Anterior cingulate cortex (tissue), 58 donors: ENCODE measurements around the gene ARHGAP21.
"Not testable (repeated sequence)": the region's sequence is repeated elsewhere in the genome, so short reads cannot be mapped to it uniquely, and the experiment has no call there.

Experiments
- DNase-seq, 58 donors: peaks; one replicate each; lab custom pipeline; 2025; lab: John Stamatoyannopoulos, UW

Gene ARHGAP21

GRCh38 chr10:24723788-24724380, at the start of gene ARHGAP21:
Gene ARHGAP21, minus strand, starts transcription at chr10:24723887. Its CDS starts 1,988 bp downstream, at chr10:24721899.
- peak in 52 of 58 donors; percentile 34 to 91 (median 74) for DNase-seq

DNA sequence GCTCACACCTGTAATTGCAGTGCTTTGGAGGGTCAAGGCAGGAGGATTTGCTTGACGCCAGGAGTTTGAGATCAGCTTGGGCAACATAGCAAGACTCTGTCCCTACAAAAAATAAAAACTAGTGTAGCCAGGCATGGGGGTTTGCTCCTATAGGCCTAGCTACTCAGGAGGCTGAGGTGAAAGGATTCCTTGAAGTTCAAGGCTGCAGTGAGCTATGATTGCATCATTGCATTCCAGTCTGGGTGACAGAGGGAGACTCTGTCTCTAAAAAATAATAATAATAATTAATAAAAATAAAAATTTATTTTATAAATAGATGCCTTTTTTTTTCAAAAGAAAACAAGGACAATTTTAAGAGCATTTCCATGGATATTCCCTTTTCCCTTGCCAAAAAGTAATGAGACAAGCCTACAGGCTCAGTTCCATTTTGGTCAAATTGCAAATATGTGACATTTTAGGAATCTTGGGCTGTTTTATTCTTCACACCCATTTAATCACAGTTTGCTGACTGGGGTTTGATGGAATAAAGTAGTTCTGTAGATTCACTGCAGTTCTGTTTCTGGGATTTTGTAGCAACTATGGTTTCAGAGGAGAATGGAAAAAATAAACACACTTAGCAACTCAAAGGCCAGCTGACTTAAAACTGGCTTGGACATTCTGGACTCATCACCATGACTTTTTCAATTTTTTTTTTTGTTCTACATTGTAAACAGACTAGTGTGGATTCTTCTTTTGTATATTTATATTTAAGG, 48.4 kb upstream of the ARHGAP21 start:
- DNase-seq = no peak

- DNase-seq = not testable (repeated sequence)
Observed at GRCh38 chr10:24764991-24765390, 41.3 kb upstream of the ARHGAP21 start.

GRCh38 chr10:24762966-24763623, 39.4 kb upstream of the ARHGAP21 start:
- no peak for DNase-seq

DNA sequence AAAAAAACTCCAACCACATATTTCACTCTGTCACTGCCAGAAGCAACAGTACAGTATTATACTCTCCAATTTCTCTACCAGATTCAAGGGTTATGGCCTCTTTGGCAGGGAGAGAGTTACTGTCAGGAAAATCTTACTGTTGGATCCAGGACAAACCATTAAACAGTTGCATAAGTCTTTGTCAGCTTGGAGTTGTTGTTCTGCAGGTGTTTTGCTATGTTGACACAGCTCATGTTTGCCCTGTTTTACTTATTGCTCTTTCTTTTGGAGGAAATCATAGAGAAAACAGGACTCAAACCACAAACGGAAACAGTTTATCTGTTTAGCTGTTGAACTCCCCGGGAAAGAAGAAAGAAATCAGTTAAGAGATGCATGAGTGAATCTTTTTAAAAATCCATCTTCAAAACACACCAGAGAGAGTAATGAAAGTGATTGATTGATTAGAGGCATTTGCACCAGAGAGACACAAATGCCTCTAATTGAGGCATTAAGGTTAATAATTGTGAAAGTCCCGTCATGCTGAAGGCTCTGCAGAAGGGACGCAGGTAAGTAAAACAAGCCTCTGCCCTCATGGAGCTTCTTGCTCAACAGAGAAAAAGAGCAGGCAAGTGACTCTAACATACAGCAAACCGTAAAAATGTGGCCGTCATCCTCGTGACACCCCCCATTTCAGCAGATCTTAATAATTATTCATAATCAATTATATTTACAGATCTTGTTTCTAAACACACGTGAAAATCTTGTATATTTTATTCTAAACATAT, 38.7 kb upstream of the ARHGAP21 start:
- DNase-seq = no peak

GRCh38 chr10:24759672-24760071, 36.0 kb upstream of the ARHGAP21 start:
- no peak for DNase-seq

GRCh38 chr10:24758254-24758653, 34.6 kb upstream of the ARHGAP21 start:
- DNase-seq = not testable (repeated sequence)

DNA sequence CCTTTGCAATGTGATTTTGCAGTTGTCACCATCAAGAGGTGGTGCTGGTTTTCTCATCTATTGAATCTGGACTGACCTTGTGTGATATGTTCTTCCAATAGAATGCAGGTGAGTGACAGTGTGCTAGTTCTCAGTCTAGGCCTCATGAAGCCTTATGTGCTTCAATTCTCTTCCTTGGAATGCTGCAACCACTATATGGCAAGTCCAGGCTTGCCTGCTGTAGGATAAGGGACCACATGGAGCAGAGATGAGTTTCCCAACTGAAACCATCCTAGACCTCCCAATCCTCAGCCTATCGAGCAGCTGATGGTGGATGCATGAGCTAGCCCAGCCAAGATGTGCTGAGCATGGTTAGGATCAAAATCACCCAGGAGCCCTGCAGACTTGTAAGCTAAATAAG, 32.6 kb upstream of the ARHGAP21 start:
- no peak for DNase-seq

GRCh38 chr10:24751716-24752115, 28.0 kb upstream of the ARHGAP21 start:
- DNase-seq = no peak

DNA sequence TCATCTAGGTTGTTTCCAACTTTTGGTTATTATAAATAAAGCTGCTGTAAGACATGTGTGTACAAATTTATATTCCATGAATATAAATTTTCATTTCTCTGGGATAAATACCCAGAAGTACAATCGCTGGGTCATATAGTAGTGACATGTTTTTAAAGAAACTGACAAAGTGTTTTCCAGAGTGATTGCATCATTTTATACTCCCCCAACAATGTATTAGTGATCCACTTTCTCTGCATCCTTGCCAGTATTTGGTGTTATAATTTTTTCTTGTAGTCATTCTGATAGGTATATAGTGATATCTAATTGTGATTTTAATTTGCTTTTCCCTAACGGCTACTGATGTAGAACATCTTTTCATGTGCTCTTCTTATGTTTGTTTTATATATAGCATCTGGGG, 27.0 kb upstream of the ARHGAP21 start:
- DNase-seq = no peak

DNA sequence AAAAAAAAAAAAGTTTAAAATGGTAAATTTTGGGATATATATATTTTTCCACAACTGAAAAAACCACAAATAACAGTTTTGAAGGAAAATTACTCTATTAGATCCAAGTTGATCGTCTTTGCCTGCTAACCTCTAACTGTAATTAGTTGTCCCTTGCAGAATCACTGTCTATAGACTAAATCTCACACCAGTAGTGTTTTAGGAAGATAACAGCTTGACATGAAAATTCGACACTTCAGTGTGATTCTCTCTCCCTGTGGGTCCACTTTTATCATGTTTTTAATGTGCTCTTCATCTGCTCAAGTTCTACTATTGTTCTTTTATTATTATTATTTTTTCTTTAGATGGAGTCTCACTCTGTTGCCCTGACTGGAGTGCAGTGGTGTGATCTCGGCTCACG, 24.5 kb upstream of the ARHGAP21 start:
- no peak for DNase-seq

DNA sequence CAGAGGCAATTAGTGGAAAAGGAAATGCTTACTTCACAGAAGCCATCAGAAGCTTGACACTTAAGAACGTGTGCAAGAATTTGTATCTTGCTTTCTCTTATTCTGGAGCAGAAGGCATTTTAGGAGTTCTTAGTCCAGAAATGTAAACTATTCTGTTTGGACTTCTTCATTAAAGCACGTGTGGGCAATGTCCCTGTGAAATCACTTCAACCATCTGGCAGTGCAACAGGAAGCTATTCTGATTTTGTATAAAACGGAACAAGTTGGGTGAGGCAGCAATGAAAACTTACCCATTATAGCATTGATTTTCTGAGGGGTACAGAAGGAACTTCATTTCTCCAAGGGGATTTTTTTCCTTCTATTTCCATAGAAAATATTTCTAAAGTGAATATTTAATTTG, 21.3 kb upstream of the ARHGAP21 start:
- DNase-seq = peak in 10 of 58 donors; percentile 4 to 56 (median 23)

GRCh38 chr10:24740714-24741113, 17.0 kb upstream of the ARHGAP21 start:
- no peak for DNase-seq

DNA sequence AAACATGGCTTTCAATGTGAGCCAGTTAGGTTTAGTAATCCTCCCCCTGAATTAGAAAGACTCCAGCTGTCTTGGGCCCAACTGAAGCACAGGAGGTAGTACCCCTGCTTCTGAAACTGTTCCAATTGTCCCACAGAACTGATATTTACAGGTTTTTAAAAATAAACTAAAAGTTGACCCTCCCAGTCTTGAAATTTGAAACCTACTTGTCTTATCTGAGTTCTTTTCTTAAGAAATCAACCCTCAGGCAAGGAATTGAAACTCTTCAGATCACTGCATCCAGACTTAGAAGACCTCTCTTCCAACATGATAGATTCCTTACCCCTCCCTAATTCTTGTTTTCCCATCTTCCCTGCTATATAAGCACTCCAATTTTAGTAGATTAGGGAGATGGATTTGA, 13.3 kb upstream of the ARHGAP21 start:
- DNase-seq = no peak

GRCh38 chr10:24731942-24732341, 8.3 kb upstream of the ARHGAP21 start:
- no peak for DNase-seq

- DNase-seq = no peak
Observed at GRCh38 chr10:24730811-24731210, 7.1 kb upstream of the ARHGAP21 start.

- no peak for DNase-seq
Observed at GRCh38 chr10:24727786-24728185, 4.1 kb upstream of the ARHGAP21 start.

DNA sequence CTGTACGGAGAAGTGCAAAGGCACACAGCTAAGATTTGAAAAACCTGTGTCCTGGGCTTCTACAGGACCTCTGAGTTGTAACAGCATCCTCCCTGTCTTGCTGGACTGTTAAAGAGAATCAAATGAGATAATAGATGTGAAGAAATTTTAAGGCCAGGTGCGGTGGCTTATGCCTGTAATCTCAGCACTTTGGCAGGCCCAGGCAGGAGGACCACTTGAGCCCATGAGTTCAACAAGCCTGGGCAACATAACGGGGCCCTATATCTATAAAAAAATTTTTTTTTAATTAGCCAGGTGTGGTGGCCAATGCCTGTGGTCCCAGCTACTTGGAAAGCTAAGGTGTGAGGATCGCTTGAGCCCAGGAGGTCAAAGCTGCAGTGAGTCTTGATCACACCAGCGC, 2.9 kb upstream of the ARHGAP21 start:
- no peak for DNase-seq

GRCh38 chr10:24726029-24726428, 2.3 kb upstream of the ARHGAP21 start:
- DNase-seq = not testable (repeated sequence)

GRCh38 chr10:24724381-24725228, 918 bp upstream of the ARHGAP21 start:
- peak; percentile 87 to 99 (median 98) for DNase-seq
